GM13976 (cell line): ENCODE results near the gene IPO8.
"Not testable (repeated sequence)": the region's sequence is repeated elsewhere in the genome, so short reads cannot be mapped to it uniquely, and the experiment has no call there.

Experiments used
- DNase-seq: peaks from one replicate; pipeline ENCODE4 v3.0.0; 2012; ENCODE audit warnings: low spot score
- CTCF ChIP-seq: IDR thresholded peaks from 2 replicates; pipeline ENCODE4 v1.5.1; 2012; ENCODE audit warnings: borderline replicate concordance, mild to moderate bottlenecking; ENCODE audit not compliant: insufficient read depth; ENCODE audit errors: extremely low read depth, missing control alignments, control extremely low read depth
- in situ Hi-C: fragments of 300-500 bp; cut with MboI; formaldehyde crosslinking; loops from one replicate; pipeline ENCODE4 v1.12.0; 2022; ENCODE audit warnings: low sequenced_read_pairs, mixed read lengths, inconsistent platforms; ENCODE audit not compliant: unreplicated experiment

IPO8 gene

GRCh38 chr12:30613119-30613830, 82.4 kb downstream of the IPO8 start:
- TF ChIP-seq CTCF: no peak
- DNase-seq: no peak
- in situ Hi-C loops: no loop called here

GRCh38 chr12:30610718-30611117, 85.0 kb downstream of the IPO8 start:
- no peak for TF ChIP-seq CTCF
- in situ Hi-C loops: no loop called here
- no peak for DNase-seq

GRCh38 chr12:30609819-30610218, 85.8 kb downstream of the IPO8 start:
- in situ Hi-C loops, DNase-seq: not testable (repeated sequence)

GRCh38 chr12:30604302-30604701, 91.4 kb downstream of the IPO8 start:
- DNase-seq, in situ Hi-C loops: not testable (repeated sequence)

GRCh38 chr12:30603129-30603528, 92.5 kb downstream of the IPO8 start:
- DNase-seq: no peak
- TF ChIP-seq CTCF: no peak
- in situ Hi-C loops: no loop called here

GRCh38 chr12:30602678-30603077, 93.0 kb downstream of the IPO8 start:
- no peak for TF ChIP-seq CTCF
- no peak for DNase-seq
- in situ Hi-C loops: no loop called here

GRCh38 chr12:30599608-30600007, 96.1 kb downstream of the IPO8 start:
- in situ Hi-C loops: no loop called here
- DNase-seq: no peak
- TF ChIP-seq CTCF: no peak

- in situ Hi-C loops: no loop called here
- TF ChIP-seq CTCF: no peak
- DNase-seq: no peak
Observed at GRCh38 chr12:30598889-30599288, 96.8 kb downstream of the IPO8 start.
